Smooth muscle cell (in vitro differentiated cells): ENCODE measurements around the gene ARHGAP31. TPM values are rescaled to one million over a fixed set of nuclear protein-coding genes. Genes with fewer than 3 reads are reported as not detected.

Source experiments
- DNase-seq: peaks from one replicate; lab custom pipeline; 2025; ENCODE audit not compliant: unreplicated experiment; lab: John Stamatoyannopoulos, UW
- H2AFZ ChIP-seq: fragments of 200-600 bp; sonication (generic); 2 replicates; pipeline ENCODE4 v1.6.0; 2016; ENCODE audit warnings: antibody characterized with exemption, low read depth, mild to moderate bottlenecking
- H3F3A ChIP-seq: fragments of 200-600 bp; sonication (generic); 2 replicates; pipeline ENCODE4 v1.6.0; 2017; ENCODE audit warnings: antibody characterized with exemption, low read depth
- H3K27ac ChIP-seq: fragments of 200-600 bp; sonication (generic); 2 replicates; pipeline ENCODE4 v1.5.1; 2016; ENCODE audit warnings: low read depth, mild to moderate bottlenecking
- H3K27me3 ChIP-seq: fragments of 200-600 bp; sonication (generic); 2 replicates; pipeline ENCODE4 v1.6.1; 2016; ENCODE audit warnings: low read depth, mild to moderate bottlenecking
- H3K36me3 ChIP-seq: fragments of 200-600 bp; sonication (generic); 2 replicates; pipeline ENCODE4 v1.5.1; 2016; ENCODE audit warnings: low read depth
- H3K4me1 ChIP-seq: fragments of 200-600 bp; sonication (generic); 2 replicates; pipeline ENCODE4 v1.5.1; 2016; ENCODE audit warnings: low read depth
- H3K4me2 ChIP-seq: fragments of 200-600 bp; sonication (generic); 2 replicates; pipeline ENCODE4 v1.6.0; 2016; ENCODE audit warnings: mild to moderate bottlenecking
- H3K4me3 ChIP-seq: fragments of 200-600 bp; sonication (generic); 2 replicates; pipeline ENCODE4 v1.5.1; 2016; ENCODE audit warnings: mild to moderate bottlenecking
- H3K79me2 ChIP-seq: fragments of 200-600 bp; sonication (generic); 2 replicates; pipeline ENCODE4 v1.6.0; 2016; ENCODE audit warnings: low read depth, mild to moderate bottlenecking
- H3K9ac ChIP-seq: fragments of 200-600 bp; sonication (generic); 2 replicates; pipeline ENCODE4 v1.6.0; 2016; ENCODE audit warnings: low read depth
- H3K9me3 ChIP-seq: fragments of 200-600 bp; sonication (generic); replicated peaks from 2 replicates; pipeline ENCODE4 v1.5.1; 2016; ENCODE audit warnings: low read depth
- H4K20me1 ChIP-seq: fragments of 200-600 bp; sonication (generic); 2 replicates; pipeline ENCODE4 v1.6.0; 2016; ENCODE audit warnings: low read depth
- WGBS: methylation state at CpG from one replicate; pipeline ENCODE4 v1.1.7; 2016; ENCODE audit warnings: low lambda C conversion rate; 5-methylcytosine and 5-hydroxymethylcytosine counted together
- polyA plus RNA-seq: library from polyadenylated mRNA; unstranded; fragments of >200 nt; fragmentation: Nextera tagmentation; extraction: Ambion mirVana; gene quantifications from 2 replicates; pipeline ENCODE4 v1.2.1, GENCODE V29; 2016
- total RNA-seq: library from RNA; depleted of rRNA; stranded (reverse); fragments of >200 nt; gene quantifications from 2 replicates; pipeline ENCODE4 v1.2.3, GENCODE V29; 2014
- TF ChIP-seq, protein P1 (sequence below): fragments of 200-600 bp; sonication (generic); IDR thresholded peaks from 2 replicates; pipeline ENCODE4 v1.5.1; 2017; ENCODE audit warnings: borderline replicate concordance, mild to moderate bottlenecking, antibody characterized with exemption; ENCODE audit not compliant: insufficient read depth, poor library complexity, severe bottlenecking

ARHGAP31 gene
- total and polyA plus RNA-seq, 2 experiments from 2014 or later, result 6.1 to 10.9 TPM

DNA sequence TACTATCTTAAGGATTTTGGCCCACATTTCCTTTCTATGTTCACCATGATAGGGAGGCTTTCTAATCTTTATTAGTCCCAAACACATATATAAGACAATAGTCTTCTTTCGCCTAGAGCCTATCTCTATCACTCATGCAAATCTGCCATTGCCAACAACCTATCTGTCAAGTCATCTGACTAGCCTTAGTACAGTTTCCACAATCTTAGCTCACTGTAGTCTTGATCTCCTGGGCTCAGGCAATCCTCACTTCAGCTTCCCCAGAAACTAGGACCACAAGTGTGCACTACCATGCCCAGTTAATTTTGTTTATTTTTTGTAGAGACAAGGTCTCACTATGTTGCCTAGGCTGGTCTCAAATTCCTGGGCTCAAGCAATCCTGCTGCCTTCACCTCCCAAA lies 162.3 kb downstream of the ARHGAP31 start:
- Histone ChIP-seq H3K27ac (no peak overlapping the region), H3F3A (peaks cover 11% of the 10 kb centered on the region), H3K79me2 (peaks cover 79% of the 10 kb centered on the region), H3K9ac (no peak overlapping the region), H3K27me3 (no peaks in the 10 kb centered on the region), H3K9me3 (no peaks in the 10 kb centered on the region), H4K20me1 (peaks cover 97% of the 10 kb centered on the region), H3K4me2 (no peak overlapping the region), H3K4me3 (no peak overlapping the region), H3K4me1 (peaks cover 12% of the 10 kb centered on the region), H2AFZ (no peak overlapping the region), H3K36me3 (peaks cover 48% of the 10 kb centered on the region)
- 91% methylated on average over 1 of the region's 1 CpG for WGBS
- TF ChIP-seq, protein P1, sequence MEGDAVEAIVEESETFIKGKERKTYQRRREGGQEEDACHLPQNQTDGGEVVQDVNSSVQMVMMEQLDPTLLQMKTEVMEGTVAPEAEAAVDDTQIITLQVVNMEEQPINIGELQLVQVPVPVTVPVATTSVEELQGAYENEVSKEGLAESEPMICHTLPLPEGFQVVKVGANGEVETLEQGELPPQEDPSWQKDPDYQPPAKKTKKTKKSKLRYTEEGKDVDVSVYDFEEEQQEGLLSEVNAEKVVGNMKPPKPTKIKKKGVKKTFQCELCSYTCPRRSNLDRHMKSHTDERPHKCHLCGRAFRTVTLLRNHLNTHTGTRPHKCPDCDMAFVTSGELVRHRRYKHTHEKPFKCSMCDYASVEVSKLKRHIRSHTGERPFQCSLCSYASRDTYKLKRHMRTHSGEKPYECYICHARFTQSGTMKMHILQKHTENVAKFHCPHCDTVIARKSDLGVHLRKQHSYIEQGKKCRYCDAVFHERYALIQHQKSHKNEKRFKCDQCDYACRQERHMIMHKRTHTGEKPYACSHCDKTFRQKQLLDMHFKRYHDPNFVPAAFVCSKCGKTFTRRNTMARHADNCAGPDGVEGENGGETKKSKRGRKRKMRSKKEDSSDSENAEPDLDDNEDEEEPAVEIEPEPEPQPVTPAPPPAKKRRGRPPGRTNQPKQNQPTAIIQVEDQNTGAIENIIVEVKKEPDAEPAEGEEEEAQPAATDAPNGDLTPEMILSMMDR, result no peak
- DNase-seq, result no peak

DNA sequence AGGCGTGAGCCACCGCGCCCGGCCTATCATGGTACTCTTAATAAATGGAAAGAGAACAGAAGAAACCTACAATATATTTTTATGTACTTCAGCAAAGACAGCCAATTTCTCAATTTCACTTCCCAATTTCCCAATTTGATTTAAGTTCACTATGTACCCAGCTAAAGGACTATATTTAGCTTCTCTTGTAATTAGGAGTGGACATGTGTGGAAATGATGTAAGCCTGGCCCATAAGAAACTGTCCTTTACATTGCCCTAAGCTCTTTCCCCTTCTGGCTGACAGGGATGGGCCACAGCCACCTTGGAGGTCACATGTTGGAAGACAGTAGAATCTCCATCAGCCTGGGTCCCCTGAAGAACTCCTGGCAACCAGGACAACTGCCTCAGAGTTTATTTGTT lies 163.1 kb downstream of the ARHGAP31 start:
- WGBS, result 78% methylated on average over 4 of the region's 4 CpGs

DNA sequence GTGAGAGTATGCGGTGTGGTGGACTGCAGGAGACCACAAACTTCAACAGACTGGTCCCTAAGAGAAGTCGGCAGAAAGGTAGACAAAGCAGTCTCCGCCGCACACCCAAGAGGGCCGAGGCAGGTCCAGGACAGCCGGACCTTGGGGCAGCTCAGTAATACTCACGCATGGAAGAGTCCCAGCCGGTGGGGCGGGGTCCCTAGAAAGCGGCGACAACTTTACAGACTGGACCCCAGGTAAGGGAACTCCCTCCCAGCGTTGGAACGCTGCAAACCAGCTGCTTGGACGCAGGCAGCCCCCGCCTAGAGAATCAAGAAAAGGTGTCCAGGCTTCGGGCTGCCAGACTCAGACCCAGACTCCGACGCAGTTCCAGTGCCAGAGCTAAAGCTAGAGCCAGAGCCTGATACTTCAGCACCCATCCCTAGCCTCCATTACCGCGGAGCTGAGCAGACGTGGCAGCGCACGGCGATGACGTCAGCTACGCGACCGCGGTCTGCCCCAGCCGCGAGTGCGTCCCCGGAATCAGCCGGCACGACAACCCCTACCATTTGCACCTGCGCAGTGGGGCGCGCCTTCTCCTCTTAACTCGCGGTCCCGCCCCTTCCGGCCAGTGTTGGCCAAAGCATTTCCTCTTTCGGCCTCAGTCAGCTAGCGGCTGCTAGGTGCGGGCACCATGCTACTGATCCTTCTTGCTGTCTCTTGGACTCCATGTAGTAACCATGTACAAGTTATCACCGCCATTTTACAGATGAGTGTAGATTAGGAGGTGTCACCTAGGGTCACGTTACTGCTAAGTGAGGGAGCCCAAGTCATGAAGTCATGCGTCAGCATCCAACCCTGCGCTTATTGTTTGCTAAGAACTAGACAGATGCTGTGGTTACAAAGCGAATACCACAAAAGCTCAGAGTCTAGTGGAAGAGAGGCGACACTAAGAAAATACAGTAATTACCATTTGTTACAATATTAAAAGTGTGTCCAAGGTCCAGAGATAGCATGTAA lies 169.3 kb downstream of the ARHGAP31 start, which contains the start of gene TMEM39A:
TSS of gene TMEM39A (minus strand) at position 445 of the 999 bp plus-strand sequence. CDS start 1,541 bp downstream, outside the sequence.
- peaks cover 6% of the 10 kb centered on the region for H3K36me3 ChIP-seq
- DNase-seq, result peak; percentile 95
- peak within 1 kb of the TSS; percentile 100 for H3K9ac ChIP-seq
- peak within 1 kb of the TSS; percentile 96 for H3K27ac ChIP-seq
- H3K4me3 ChIP-seq, result peak within 1 kb of the TSS; percentile 97
- H4K20me1 ChIP-seq, result peaks cover 37% of the 10 kb centered on the region
- TF ChIP-seq, protein P1, result no peak
- 7% methylated on average over 50 of the region's 51 CpGs for WGBS
- no peaks in the 10 kb centered on the region for H3K9me3 ChIP-seq
- H3K4me2 ChIP-seq, result peak within 1 kb of the TSS; percentile 96
- H3K4me1 ChIP-seq, result peaks cover 31% of the 10 kb centered on the region
- H2AFZ ChIP-seq, result peak within 1 kb of the TSS; percentile 84
- H3K79me2 ChIP-seq, result peaks cover 49% of the 10 kb centered on the region
- H3K27me3 ChIP-seq, result no peaks in the 10 kb centered on the region
- H3F3A ChIP-seq, result no peaks in the 10 kb centered on the region

More for the DNA sequence above, 163.1 kb downstream of the ARHGAP31 start:
- H3K4me1 ChIP-seq, result peaks cover 20% of the 10 kb centered on the region
- no peak for DNase-seq
- H2AFZ ChIP-seq, result no peak overlapping the region
- no peak overlapping the region for H3K4me2 ChIP-seq
- peaks cover 11% of the 10 kb centered on the region for H3F3A ChIP-seq
- peaks cover 44% of the 10 kb centered on the region for H3K36me3 ChIP-seq
- H3K9ac ChIP-seq, result no peak overlapping the region
- no peaks in the 10 kb centered on the region for H3K9me3 ChIP-seq
- H3K27ac ChIP-seq, result no peak overlapping the region
- TF ChIP-seq, protein P1, result no peak
- peaks cover 85% of the 10 kb centered on the region for H3K79me2 ChIP-seq
- H3K4me3 ChIP-seq, result no peak overlapping the region
- H4K20me1 ChIP-seq, result peaks cover 99% of the 10 kb centered on the region
- no peaks in the 10 kb centered on the region for H3K27me3 ChIP-seq
